Measurements from ENCODE around the gene CREB3.

The CREB3 gene

GRCh38 chr9:35702696-35703095 lies 29.8 kb upstream of the CREB3 start:
- no peak for DNase-seq (ENCODE audit: extremely low read depth, low read depth)
- TF ChIP-seq CTCF (IDR thresholded peaks at IDR 0.05; ENCODE audit: low read depth, low read length), result no peak

DNA sequence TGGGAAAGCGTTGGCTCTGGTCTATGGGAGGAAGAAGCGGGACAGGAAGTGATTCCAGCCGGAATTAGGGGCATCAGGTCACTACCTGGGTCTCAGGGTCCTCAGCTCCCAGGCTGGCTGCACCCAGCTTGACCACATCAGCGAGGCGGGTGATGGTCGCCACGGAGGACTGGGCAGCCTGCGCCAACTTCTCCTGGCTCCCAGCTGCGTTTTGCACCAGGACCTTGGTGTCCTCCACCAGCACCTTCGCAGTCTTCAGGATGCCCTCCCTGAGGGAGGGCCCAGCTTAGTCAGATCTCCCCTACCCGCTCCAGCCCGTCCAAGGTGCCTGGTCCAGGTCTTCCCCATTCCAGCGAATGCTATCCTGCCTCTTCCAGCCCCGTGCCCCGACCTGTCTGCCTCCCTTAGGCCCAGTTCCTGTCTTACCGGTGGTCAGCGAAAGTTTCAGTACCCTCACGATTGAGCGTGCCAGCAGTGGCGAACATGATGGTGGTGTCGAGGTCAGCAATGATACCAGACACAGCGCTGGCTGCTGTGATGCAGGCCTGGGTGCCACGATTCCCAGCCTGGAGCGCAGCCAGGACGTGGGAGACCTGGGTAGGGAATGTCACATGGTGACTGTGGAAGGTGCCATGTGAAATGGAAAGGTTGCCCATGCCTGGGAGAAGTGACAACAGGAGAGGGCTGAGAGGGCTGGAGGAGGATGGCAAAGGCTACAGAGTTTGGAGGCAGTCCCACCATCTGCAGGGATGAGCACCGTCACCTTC lies 28.4 kb upstream of the CREB3 start:
- DNase-seq (ENCODE audit: extremely low read depth, low read depth), result no peak
- no peak for TF ChIP-seq CTCF (IDR thresholded peaks at IDR 0.05; ENCODE audit: low read depth, low read length)

- no peak for DNase-seq (ENCODE audit: extremely low read depth, low read depth)
- TF ChIP-seq CTCF (IDR thresholded peaks at IDR 0.05; ENCODE audit: low read depth, low read length), result no peak
Observed at GRCh38 chr9:35705372-35705771, 27.1 kb upstream of the CREB3 start.

DNA sequence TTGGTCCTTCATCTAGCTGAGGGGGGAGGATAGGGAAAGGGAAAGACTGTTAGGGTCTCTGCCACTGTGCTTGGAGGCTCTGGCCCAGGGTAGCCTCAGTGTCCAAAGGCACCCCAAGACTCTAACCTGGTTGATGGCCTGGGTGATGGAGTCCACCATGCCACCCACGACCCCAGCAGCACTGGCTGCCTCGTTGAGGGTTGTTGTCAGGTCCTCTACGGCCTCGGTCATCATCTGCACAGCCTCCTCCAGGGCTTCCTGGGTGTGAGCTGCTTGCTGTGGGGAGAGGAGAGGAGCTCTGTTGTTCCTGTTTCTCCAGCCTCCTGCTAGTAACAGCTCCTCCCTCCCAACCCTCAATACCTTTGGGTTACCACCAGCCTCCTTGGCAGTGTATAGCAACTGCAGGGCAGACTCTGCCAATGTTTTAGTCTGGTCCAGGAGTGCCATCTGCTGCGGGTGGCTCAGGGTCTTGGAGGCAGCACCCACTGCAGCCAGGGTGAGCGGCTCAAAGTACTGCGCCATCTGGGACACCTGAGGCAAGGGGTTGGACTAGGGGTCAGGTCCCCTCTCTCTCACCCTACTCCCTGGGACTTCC lies 26.5 kb upstream of the CREB3 start:
- DNase-seq (ENCODE audit: extremely low read depth, low read depth), result no peak
- no peak for TF ChIP-seq CTCF (IDR thresholded peaks at IDR 0.05; ENCODE audit: low read depth, low read length)

DNA sequence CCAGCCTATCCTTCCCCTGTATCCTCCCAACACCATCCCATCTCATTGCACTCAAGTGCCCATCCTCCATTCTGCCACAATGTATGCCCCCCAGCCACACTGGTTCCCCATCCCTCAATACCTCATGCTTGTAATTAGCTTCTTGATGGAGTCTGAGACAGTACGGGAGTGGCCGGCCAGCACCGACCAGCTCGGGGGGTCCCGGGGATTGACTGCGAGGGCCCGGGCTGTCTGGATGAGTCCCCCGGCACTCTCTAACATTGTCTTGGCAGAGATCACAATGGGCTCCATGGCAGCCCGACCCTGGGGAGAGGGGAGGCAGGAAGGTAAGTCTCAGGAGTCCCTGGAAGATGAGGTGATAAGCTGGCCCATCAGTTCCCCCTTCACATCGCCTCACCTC lies 25.5 kb upstream of the CREB3 start:
- DNase-seq (ENCODE audit: extremely low read depth, low read depth), result no peak
- no peak for TF ChIP-seq CTCF (IDR thresholded peaks at IDR 0.05; ENCODE audit: low read depth, low read length)

- TF ChIP-seq CTCF (IDR thresholded peaks at IDR 0.05; ENCODE audit: low read depth, low read length), result no peak
- no peak for DNase-seq (ENCODE audit: extremely low read depth, low read depth)
Observed at GRCh38 chr9:35708146-35708545, 24.3 kb upstream of the CREB3 start.

- no peak for TF ChIP-seq CTCF (IDR thresholded peaks at IDR 0.05; ENCODE audit: low read depth, low read length)
- no peak for DNase-seq (ENCODE audit: extremely low read depth, low read depth)
Observed at GRCh38 chr9:35710818-35711500, 21.5 kb upstream of the CREB3 start.

All from AG09319 (cell line).